Measurements from ENCODE around the gene LSM11.

The LSM11 gene

GRCh38 chr5:157735991-157736390, 7.5 kb upstream of the LSM11 start:
- no peak for DNase-seq

GRCh38 chr5:157739388-157740228, 3.9 kb upstream of the LSM11 start:
- no peak for DNase-seq

GRCh38 chr5:157740229-157740610, 3.3 kb upstream of the LSM11 start:
- DNase-seq, result no peak

GRCh38 chr5:157741131-157741530, 2.4 kb upstream of the LSM11 start:
- no peak for DNase-seq

GRCh38 chr5:157744051-157745011, 819 bp downstream of the LSM11 start:
- DNase-seq, result no peak

GRCh38 chr5:157745041-157745456, 1.5 kb downstream of the LSM11 start:
- no peak for DNase-seq

- peak; percentile 15 for DNase-seq
Observed at GRCh38 chr5:157747173-157747740, 3.7 kb downstream of the LSM11 start.

- DNase-seq, result peak; percentile 29
Observed at GRCh38 chr5:157747766-157748700, 4.5 kb downstream of the LSM11 start.

- peak; percentile 88 for DNase-seq
Observed at GRCh38 chr5:157748760-157749461, 5.4 kb downstream of the LSM11 start.

- no peak for DNase-seq
Observed at GRCh38 chr5:157749462-157749799, 5.9 kb downstream of the LSM11 start.

- peak; percentile 44 for DNase-seq
Observed at GRCh38 chr5:157750320-157750719, 6.8 kb downstream of the LSM11 start.

- DNase-seq, result no peak
Observed at GRCh38 chr5:157756122-157756521, 12.6 kb downstream of the LSM11 start.

- no peak for DNase-seq
Observed at GRCh38 chr5:157758706-157759105, 15.2 kb downstream of the LSM11 start.

GRCh38 chr5:157761690-157762621, 18.4 kb downstream of the LSM11 start:
- DNase-seq, result peak; percentile 71

- no peak for DNase-seq
Observed at GRCh38 chr5:157764531-157764930, 21.0 kb downstream of the LSM11 start.

- DNase-seq, result no peak
Observed at GRCh38 chr5:157766442-157766841, 22.9 kb downstream of the LSM11 start.

- DNase-seq, result no peak
Observed at GRCh38 chr5:157766902-157767301, 23.4 kb downstream of the LSM11 start.

- DNase-seq, result no peak
Observed at GRCh38 chr5:157767689-157768088, 24.2 kb downstream of the LSM11 start.

GRCh38 chr5:157770665-157771064, 27.2 kb downstream of the LSM11 start:
- DNase-seq, result no peak

GRCh38 chr5:157772127-157772526, 28.6 kb downstream of the LSM11 start:
- no peak for DNase-seq

Data from fibroblast of upper back skin (primary cell).